NCI-H226 (cell line): ENCODE data around the gene EIF3A.
"Not testable (repeated sequence)": the region's sequence is repeated elsewhere in the genome, so short reads cannot be mapped to it uniquely, and the experiment has no call there.

Experiments used
- DNase-seq: peaks from one replicate; pipeline ENCODE4 v3.0.0-alpha.2; 2015

EIF3A gene

GRCh38 chr10:119101366-119102098 lies 20.9 kb upstream of the EIF3A start:
- no peak for DNase-seq

DNA sequence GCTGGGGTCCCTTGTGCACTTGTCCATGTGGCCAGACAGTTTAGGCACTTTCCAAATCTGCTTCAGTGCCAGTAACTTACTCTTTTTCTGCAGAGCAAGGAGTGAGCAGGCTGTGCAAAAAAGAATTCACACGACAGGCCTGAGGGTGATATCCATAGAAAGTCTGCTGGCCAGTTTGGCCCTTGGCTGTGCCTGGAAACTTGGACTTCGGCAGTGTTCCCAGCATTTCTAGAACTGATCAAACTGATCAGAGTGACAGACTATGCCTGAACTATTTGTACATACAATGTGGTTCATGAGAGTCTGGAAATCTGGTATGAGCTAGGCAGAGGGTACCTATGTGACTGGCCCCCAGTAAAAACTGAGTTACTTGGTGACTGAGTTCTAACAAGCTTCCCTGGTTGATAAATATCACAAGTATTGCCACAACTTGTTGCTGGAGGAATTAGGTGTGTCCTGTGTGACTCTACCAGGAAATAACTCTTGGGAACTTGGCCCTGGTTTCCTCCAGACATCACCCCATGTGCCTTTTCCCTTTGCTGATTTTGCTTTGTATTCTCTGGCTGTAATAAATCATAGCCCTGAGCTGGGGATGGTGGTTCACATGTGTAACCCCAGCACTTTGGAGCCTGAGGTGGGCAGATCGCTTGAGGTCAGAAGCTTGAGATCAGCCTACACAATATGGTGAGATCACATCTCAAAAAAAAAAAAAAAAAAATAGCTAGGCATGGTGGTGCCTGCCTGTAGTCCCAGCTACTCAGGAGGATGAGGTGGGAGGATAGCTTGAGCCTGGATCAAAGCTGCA lies 20.0 kb upstream of the EIF3A start:
- peak; percentile 3 for DNase-seq

GRCh38 chr10:119098576-119098975 lies 18.0 kb upstream of the EIF3A start:
- DNase-seq, result no peak

GRCh38 chr10:119096641-119097415 lies 16.2 kb upstream of the EIF3A start:
- not testable (repeated sequence) for DNase-seq

DNA sequence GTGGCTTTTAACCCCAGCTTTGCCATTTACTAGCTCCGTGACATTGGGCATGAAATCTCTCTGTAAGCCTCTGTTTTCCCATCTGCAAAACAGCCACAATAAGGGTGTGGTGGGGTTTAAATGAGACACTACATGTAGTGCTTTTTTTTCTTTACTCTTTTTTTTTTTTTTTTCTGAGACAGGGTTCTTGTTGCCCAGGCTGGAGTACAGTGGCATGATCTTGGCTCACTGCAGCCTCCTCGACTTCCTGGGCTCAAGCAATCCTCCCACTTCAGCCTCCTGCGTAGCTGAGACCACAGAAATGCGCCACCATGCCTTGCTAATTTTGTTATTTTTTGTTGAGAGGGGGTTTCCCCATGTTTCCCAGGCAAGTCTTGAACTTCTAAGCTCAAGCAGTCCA lies 15.0 kb upstream of the EIF3A start:
- no peak for DNase-seq

DNA sequence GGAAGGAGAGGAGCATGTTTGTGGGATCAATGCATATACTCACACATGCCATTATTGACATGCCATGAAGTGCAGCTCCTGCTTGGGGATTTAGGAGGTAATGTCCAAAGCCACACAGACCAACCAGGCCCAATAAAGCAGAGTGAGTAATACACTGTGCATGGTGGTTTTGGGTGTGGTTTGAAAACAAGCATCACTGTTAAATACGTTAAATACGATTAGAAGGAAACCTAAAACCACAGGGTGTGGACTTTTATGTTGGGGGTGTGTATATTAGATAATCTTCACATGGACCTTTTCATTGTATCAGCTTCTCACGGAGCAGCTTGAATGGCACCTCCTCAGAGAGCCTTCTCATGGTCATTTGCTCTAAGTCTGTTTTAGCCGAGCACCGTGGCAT lies 10.4 kb upstream of the EIF3A start:
- peak; percentile 73 for DNase-seq

GRCh38 chr10:119090026-119090795 lies 9.6 kb upstream of the EIF3A start:
- DNase-seq, result no peak

GRCh38 chr10:119087271-119087882 lies 6.8 kb upstream of the EIF3A start:
- DNase-seq, result no peak

DNA sequence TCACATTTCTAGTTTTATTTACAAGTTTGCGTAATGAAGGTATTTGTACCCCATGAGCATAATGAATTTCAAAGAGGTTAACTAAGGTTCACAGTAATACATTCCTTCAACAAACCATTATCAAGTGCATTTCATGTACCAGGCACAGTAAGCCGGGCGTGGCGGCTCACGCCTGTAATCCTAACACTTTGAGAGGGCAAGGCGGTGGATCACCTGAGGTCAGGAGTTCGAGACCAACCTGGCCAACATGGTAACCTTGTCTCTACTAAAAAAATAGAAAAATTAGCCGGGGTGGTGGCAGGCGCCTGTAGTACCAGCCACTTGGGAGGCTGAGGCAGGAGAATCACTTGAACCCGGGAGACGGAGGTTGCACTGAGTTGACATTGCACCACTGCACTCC lies 4.3 kb upstream of the EIF3A start:
- no peak for DNase-seq

- DNase-seq, result peak; percentile 48
Measured at GRCh38 chr10:119079599-119080520, 757 bp downstream of the EIF3A start.

DNA sequence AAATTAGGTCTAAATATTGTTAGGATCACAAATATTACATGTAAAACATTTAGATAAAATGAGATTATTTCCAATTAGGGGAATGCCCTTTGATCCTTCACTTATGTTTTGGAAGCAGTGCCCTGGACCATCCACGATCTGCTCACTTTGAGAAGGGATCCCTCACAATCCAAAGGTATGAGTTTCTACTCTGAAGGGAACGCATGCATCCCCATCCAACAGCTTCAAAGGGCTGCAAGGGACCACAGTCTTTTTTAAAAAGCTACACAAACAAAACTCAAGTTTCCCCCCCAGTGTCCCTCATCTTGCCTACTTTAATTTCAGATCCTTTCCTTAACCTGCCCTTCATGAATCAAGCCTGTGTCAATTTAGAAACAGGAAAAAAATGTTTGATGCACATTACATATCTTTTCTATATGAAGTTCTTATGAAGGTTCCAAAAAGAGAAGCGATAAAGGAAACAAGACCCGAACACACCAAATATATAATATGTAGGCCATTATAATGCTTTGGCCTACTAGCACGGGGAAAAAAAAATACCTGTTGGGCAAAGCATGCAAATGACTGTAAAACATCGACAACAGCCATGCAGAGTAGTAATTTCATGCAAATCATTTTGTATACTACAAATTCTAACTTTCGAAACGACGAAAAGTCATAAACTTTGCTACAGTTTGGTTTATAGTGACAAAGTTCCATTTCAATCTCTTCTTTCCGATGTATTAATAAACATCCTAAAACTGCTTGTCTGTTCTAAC lies 2.0 kb downstream of the EIF3A start:
- no peak for DNase-seq

DNA sequence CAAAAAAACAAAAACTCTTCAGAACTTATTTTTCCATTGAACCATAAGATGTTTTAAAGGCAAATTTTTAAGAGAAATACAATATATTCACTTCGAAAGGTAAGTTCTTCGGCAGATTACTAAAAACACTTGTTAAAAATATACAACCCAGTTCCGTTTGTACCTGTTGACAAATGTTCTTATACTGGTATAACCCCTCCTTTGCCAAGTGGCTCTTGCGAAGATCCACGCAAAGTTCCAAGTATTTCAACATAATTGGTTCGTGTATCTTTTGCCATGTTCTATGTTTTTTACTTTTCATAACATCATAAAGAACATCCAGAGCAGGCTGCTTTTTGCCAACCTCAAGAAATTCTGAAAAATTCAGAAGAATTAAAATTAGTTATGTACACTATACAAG lies 7.0 kb downstream of the EIF3A start:
- DNase-seq, result no peak

- DNase-seq, result no peak
Measured at GRCh38 chr10:119070395-119071165, 10.0 kb downstream of the EIF3A start.

- DNase-seq, result no peak
Measured at GRCh38 chr10:119061926-119062325, 18.7 kb downstream of the EIF3A start.

- no peak for DNase-seq
Measured at GRCh38 chr10:119061352-119061751, 19.3 kb downstream of the EIF3A start.

GRCh38 chr10:119060107-119060506 lies 20.5 kb downstream of the EIF3A start:
- no peak for DNase-seq

DNA sequence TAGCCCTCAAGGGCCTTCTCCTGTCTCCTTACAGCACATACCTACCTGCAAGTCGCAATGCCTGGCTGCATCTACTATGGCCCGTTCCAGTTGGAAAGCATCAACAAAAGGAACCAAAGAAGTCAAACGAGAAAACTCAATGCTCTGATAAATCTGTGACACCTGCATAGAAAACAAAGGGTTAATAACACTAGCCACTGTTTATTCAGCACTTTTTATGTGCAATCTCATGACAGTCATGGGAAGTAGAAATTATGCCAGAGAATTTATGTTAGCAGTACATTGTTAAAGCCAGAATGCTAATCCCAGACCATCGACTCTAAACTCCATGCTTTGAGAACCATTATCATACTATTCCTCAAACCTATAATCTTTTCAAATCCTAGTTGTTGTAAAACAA lies 21.1 kb downstream of the EIF3A start:
- DNase-seq, result no peak

DNA sequence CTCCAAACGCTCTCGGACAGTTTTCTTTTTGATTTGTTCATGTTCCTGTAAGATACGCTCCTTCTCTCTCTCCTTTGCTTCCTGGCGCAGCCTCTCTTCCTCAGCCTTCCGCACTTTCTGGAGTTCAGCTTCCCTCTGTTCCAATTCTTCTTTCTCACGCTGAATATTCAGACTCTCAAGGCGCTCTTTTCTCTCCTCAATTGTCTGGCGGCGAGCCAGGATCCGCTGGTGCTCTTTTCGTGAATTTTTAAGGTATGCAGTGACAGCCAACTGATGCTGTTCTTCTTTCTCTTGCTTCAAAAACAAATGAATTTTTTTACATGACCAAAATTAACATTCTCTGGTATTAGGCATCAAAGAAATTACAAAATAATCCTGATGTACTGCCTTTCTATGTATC lies 22.6 kb downstream of the EIF3A start:
- DNase-seq, result no peak

GRCh38 chr10:119055472-119055871 lies 25.1 kb downstream of the EIF3A start:
- DNase-seq, result no peak

DNA sequence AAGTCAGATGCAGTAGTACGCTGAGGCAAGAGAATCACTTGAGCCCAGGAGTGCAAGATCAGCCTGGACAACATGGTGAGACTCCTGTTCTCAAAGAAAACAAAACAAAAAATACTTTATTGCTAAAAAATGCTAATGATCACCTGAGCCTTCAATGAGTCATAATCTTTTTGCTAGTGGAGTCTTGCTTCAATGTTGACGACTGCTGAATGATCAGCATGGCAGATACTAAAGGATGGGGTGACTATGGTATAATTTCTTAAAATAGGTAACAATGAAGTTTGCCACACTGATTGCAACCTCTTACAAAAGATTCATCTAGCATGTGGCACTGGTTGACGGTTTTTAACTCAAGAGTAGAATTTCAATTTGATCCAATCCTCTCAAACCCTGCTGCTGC lies 28.8 kb downstream of the EIF3A start:
- no peak for DNase-seq
